GM12874 (cell line): Measurements from ENCODE around the gene OR1L8.
"Not testable (repeated sequence)": the region's sequence is repeated elsewhere in the genome, so short reads cannot be mapped to it uniquely, and the experiment has no call there.

Experiments used
- CTCF ChIP-seq: IDR thresholded peaks from 2 replicates; pipeline ENCODE4 v1.5.1; 2011; ENCODE audit warnings: low read depth, mild to moderate bottlenecking, control low read depth, low read length, moderate library complexity; ENCODE audit not compliant: insufficient read depth

The OR1L8 gene, protein sequence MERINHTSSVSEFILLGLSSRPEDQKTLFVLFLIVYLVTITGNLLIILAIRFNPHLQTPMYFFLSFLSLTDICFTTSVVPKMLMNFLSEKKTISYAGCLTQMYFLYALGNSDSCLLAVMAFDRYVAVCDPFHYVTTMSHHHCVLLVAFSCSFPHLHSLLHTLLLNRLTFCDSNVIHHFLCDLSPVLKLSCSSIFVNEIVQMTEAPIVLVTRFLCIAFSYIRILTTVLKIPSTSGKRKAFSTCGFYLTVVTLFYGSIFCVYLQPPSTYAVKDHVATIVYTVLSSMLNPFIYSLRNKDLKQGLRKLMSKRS

DNA sequence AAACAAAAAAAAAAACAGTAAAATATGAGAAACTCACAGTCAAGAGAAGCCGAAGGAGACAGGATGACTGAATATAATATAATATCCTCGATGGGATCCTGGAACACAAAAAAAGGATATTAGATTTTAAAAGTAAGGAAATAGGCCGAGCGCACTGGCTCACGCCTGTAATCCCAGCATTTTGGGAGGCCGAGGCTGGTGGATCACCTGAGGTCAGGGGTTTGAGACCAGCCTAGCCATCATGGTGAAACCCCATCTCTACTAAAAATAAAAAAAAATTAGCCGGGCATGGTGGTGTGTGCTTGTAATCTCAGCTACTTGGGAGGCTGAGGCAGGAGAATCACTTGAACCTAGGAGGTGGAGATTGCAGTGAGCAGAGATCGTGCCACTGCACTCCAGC lies at the start of gene OR1L8:
OR1L8 (minus strand) TSS at position 101 of the 400 bp plus-strand sequence. CDS start 14,907 bp downstream, outside the sequence.
- not testable (repeated sequence) for TF ChIP-seq CTCF

DNA sequence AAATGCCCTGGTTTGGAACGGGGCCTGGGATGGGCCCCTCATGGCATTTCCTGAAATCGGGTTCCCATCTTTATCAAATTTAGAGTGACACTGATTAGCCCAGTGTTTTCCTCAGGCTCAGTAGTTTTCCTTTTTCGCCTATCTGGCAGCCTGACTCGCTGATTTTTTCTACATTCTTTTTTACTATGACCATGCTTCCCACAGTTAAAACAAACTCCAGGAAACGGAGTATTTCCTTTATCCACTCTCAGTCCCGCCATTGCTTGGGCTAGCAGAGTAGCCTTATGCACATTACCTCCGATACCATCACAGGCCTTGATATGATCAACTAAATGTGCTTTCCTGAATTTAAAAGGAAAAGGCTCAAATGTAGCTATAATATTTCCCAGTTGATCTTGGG lies 36.8 kb upstream of the OR1L8 start:
- no peak for TF ChIP-seq CTCF

DNA sequence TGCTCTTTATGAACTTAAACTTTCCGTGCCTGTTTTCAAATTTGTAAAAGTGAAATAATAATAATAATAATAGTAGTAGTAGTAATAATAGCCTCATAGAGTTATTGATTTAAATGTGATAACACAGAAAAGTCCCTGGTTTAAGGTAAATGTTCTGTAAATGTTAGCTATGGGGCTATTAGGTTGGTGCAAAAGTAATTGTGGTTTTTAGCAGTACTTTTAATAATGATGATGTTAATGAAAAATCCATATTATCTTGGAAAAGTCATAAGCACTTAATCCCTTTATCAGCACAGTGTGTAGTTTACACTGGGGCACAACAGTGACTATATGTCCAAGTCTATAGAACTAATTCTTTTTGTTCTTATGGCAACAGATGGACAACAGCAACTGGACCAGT lies 31.2 kb upstream of the OR1L8 start, which contains the start of gene OR1Q1:
OR1Q1 (plus strand) TSS at position 377 of the 400 bp plus-strand sequence; CDS start at position 377, 0 bp downstream.
- no peak for TF ChIP-seq CTCF

GRCh38 chr9:122609804-122610203 lies 26.6 kb upstream of the OR1L8 start:
- TF ChIP-seq CTCF, result no peak

GRCh38 chr9:122606587-122606986 lies 23.4 kb upstream of the OR1L8 start:
- TF ChIP-seq CTCF, result no peak

DNA sequence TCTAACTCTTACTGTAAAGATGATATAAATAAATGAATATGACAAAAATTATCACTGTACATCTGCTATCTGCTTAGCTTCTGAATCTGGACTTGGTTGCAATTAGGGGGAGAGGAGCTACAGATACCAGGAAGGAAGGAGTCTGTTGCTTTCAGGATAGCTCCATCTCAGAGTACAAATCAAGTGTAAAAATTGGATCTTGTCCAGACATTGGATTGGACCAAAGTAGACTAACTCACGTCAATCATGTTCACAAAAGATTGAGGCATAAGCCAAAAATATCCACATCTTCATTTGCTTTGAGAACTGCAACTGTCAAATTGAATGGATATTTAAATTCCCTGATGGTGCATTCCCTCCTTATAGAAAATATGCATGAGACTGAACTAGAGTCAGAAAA lies 22.5 kb upstream of the OR1L8 start:
- no peak for TF ChIP-seq CTCF

- TF ChIP-seq CTCF, result no peak
Observed at GRCh38 chr9:122580360-122580759, 2.8 kb downstream of the OR1L8 start.

DNA sequence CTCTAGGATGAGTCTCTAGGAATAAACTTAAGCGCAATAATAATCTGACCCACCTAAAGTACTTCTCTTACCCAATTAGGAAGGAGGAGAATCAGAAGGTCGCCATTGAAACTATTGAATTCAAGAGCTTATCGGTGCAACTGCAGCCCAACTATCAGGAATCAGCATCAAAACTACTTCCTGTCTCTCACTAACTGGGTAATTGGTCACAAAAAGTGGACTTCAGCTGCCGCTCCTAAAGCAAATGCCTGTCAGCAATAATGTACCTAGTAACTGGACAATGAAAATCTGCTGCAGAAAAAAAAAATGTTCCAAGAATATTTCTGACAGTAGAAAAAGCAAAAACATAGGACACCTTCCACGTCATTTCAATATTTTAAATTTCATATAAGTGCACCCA lies 3.3 kb downstream of the OR1L8 start:
- TF ChIP-seq CTCF, result no peak
